HG02798 (cell line): Measurements from ENCODE around the gene SLX4.

ENCODE experiments used
- ATAC-seq: cut with Tn5 transposase; IDR thresholded peaks from one replicate; pipeline ENCODE4 v1.9.1; 2021; ENCODE audit warnings: mild to moderate bottlenecking; ENCODE audit not compliant: unreplicated experiment, poor library complexity

SLX4 gene

GRCh38 chr16:3583303-3584038, 27.9 kb downstream of the SLX4 start:
- ATAC-seq: no peak

- ATAC-seq: no peak
These were observed 28.9 kb downstream of the SLX4 start for GRCh38 chr16:3582276-3583165.

- no peak for ATAC-seq
These were observed 30.0 kb downstream of the SLX4 start for GRCh38 chr16:3581392-3581791.

- ATAC-seq: no peak
These were observed 30.7 kb downstream of the SLX4 start for GRCh38 chr16:3580686-3581085.

- ATAC-seq: no peak
These were observed 31.2 kb downstream of the SLX4 start for GRCh38 chr16:3580251-3580651.

GRCh38 chr16:3579776-3580175, 31.6 kb downstream of the SLX4 start:
- no peak for ATAC-seq

GRCh38 chr16:3578610-3579551, 32.5 kb downstream of the SLX4 start:
- ATAC-seq: peak; percentile 65

- ATAC-seq: no peak
These were observed 33.3 kb downstream of the SLX4 start for GRCh38 chr16:3578121-3578520.

GRCh38 chr16:3577302-3577752, 34.1 kb downstream of the SLX4 start, which contains the start of gene NLRC3:
Gene NLRC3 (minus strand): TSS chr16:3577403. CDS start chr16:3565036, 12,367 bp downstream.
- ATAC-seq: no peak

GRCh38 chr16:3576211-3576610, 35.2 kb downstream of the SLX4 start:
- ATAC-seq: no peak

- no peak for ATAC-seq
These were observed 35.9 kb downstream of the SLX4 start for GRCh38 chr16:3575491-3575890.

- ATAC-seq: no peak
These were observed 37.2 kb downstream of the SLX4 start for GRCh38 chr16:3574195-3574594.

- no peak for ATAC-seq
These were observed 38.1 kb downstream of the SLX4 start for GRCh38 chr16:3573146-3573815.

GRCh38 chr16:3570420-3571062, 40.9 kb downstream of the SLX4 start:
- ATAC-seq: no peak

GRCh38 chr16:3569851-3570250, 41.6 kb downstream of the SLX4 start:
- no peak for ATAC-seq

GRCh38 chr16:3566990-3567389, 44.4 kb downstream of the SLX4 start:
- no peak for ATAC-seq

GRCh38 chr16:3564889-3565141, 46.6 kb downstream of the SLX4 start:
- no peak for ATAC-seq

- no peak for ATAC-seq
These were observed 47.1 kb downstream of the SLX4 start for GRCh38 chr16:3564130-3564888.
